Stimulated activated memory B cell treated with anti-CD40 and anti-IgM and Interleukin-4, amounts not matched to agents 10 μg/mL and 1 μg/mL and 100 μg/mL, for 72 hours (primary cell): ENCODE results near the gene PEX16.

Experiments
- ATAC-seq: fragments of 150-1000 bp; cut with Tn5 transposase; 2 replicates; pipeline ENCODE4 v1.10.0; 2021
- H3K27ac Mint-ChIP-seq: one replicate; pipeline ENCODE4 v1.8.0; 2022; ENCODE audit warnings: mild to moderate bottlenecking, mixed read lengths
- H3K27me3 Mint-ChIP-seq: one replicate; pipeline ENCODE4 v1.8.0; 2022; ENCODE audit warnings: mixed read lengths
- H3K36me3 Mint-ChIP-seq: one replicate; pipeline ENCODE4 v1.8.0; 2022; ENCODE audit warnings: mixed read lengths
- H3K4me1 Mint-ChIP-seq: one replicate; pipeline ENCODE4 v1.8.0; 2022; ENCODE audit warnings: mixed read lengths
- H3K4me3 Mint-ChIP-seq: one replicate; pipeline ENCODE4 v1.8.0; 2022; ENCODE audit warnings: mild to moderate bottlenecking, moderate library complexity, mixed read lengths
- H3K9me3 Mint-ChIP-seq: one replicate; pipeline ENCODE4 v1.8.0; 2022; ENCODE audit warnings: mixed read lengths

The PEX16 gene

DNA sequence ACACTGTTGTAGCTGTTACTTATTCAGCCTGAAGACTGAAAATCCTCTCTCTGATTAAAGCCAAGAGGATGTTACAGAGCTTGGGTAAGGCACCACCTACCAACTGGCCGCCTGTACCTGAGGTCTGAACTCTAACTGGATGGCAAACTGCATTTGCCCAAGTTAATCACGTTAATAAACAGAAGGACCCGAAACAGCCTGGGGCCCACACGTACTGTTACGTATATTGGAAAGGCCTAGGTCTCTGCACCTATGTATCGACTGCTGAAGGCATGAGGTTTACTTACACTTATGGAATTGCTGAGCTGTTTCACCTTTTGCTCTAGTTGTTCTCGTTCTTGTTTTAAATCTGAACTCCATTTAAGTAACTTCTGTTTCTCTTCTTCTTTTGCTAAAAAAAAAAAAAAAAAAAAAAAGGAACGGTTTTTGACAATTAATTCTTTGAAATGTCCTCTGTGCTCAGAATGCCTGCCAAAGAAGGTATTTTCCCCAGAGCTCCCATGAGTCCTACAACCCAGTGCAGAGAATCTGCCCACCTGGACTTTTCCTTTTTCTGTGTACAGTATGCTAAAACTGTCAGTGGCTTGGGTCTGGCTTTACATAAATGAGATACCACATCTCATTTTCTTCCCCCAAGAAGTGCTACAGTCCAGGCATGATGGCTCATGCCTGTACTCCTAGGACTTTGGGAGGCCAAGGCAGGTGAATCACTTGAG, 17.8 kb upstream of the PEX16 start:
- Mint-ChIP-seq H3K9me3 (no peaks in the 10 kb centered on the region), H3K27me3 (no peaks in the 10 kb centered on the region), H3K36me3 (peaks cover 25% of the 10 kb centered on the region), H3K4me1 (peaks cover 87% of the 10 kb centered on the region), H3K27ac (peak overlapping the region; percentile 94), H3K4me3 (no peak overlapping the region)
- peak; percentile 73 for ATAC-seq

DNA sequence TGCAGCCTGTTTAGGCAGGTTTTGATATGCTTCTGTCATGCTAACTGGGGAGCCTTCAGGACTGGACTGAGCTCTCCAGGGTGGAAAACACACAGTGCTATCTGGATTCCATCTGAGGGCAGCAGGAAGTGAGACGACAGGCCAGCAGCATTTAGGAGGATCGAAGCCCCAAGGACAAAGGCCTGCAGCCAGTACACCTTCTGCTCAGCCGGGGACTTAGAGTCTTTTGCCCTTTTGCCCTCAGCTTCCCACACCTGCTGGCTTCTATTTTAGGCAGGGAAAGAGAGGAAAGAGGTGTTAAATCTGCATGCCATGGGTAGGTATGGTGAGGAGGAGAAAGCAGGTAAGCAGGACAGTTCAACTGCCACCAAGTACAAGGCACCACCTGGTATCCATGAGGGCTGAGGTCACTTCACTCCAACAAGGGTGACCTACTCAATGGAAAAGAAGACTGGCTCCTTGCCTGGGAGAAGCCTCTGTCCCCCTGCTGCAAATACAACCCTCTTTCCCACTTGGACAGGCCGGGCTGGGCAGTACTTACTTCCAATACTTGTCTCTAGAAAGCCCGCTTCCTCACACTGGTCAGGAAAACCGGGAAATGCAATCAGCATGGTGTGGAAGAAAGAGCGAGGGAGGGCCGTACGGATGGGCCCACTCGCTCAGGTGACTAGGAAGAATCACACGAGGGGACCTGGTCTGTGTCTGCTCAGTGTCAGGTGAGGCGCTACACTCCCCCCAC, 17.1 kb upstream of the PEX16 start:
- peak overlapping the region; percentile 94 for H3K27ac Mint-ChIP-seq

GRCh38 chr11:45933846-45934579, 16.3 kb upstream of the PEX16 start:
- peak overlapping the region; percentile 79 for H3K4me3 Mint-ChIP-seq
- H3K36me3 Mint-ChIP-seq = peaks cover 25% of the 10 kb centered on the region

More for the DNA sequence above, 17.1 kb upstream of the PEX16 start:
- Mint-ChIP-seq H3K27me3 (no peaks in the 10 kb centered on the region), H3K36me3 (peaks cover 25% of the 10 kb centered on the region), H3K4me3 (no peak overlapping the region), H3K9me3 (no peaks in the 10 kb centered on the region), H3K4me1 (peaks cover 95% of the 10 kb centered on the region)
- no peak for ATAC-seq

DNA sequence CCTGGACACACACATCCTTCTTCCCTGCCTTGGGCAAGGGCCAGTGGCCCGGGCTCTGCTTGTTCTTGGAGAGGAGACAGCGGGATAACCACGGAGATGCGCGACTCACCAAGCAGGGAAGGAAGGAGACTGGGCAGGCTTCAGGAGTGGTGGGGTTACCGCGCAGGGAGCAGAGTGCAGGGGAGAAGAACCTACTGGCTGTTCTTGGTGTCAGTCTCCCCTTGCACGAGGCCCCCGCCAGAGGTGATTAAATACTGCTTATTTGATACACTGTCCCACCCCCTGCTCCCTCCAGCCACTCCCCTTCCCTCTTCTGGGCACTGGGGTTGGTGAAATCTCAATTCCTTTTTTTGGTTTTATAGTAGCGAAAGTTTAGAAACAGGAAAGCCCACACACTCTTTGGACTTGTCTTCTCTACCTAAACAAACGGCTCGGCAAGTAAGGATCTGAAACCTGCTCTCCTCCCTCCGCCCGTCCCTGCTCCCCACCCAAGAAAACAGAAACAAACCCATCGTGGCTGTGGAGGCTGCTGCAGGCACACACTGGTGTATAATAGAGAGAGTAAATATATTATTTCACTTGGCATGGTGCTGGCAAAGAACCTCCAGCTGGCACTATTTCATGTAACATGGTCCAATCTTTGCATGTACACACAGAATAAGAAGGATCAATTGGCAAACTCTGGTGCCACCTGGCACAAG, 15.6 kb upstream of the PEX16 start:
- no peaks in the 10 kb centered on the region for H3K27me3 Mint-ChIP-seq
- peak overlapping the region; percentile 79 for H3K4me3 Mint-ChIP-seq
- no peaks in the 10 kb centered on the region for H3K9me3 Mint-ChIP-seq
- peaks cover 92% of the 10 kb centered on the region for H3K4me1 Mint-ChIP-seq
- peak overlapping the region; percentile 94 for H3K27ac Mint-ChIP-seq
- peak; percentile 69 for ATAC-seq
- H3K36me3 Mint-ChIP-seq = peaks cover 30% of the 10 kb centered on the region

More at GRCh38 chr11:45933846-45934579, 16.3 kb upstream of the PEX16 start:
- Mint-ChIP-seq H3K27ac (peak overlapping the region; percentile 94), H3K9me3 (no peaks in the 10 kb centered on the region), H3K4me1 (peaks cover 92% of the 10 kb centered on the region), H3K27me3 (no peaks in the 10 kb centered on the region)
- no peak for ATAC-seq

DNA sequence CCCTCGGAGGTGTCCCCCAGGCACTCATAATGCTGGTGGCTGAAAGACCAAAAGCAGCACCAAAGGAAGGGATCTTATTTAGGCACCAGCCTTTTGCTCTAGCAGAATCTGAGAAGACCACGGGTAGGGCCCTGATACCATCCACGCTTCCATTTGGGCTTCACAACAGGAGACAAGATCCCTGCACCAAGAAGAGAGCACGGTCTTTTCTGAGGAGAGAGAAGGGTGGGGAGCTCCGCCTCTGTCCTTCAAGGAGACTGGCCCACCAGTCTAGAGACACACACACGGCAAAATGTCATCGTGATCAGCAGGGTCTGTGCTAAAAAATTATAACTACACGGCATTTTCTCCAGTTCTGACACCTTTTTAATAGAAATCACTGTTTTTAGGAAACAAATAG, 14.5 kb upstream of the PEX16 start:
- Mint-ChIP-seq H3K4me3 (peak overlapping the region; percentile 79), H3K4me1 (peaks cover 95% of the 10 kb centered on the region), H3K9me3 (no peaks in the 10 kb centered on the region), H3K27ac (peak overlapping the region; percentile 94), H3K27me3 (no peaks in the 10 kb centered on the region), H3K36me3 (peaks cover 38% of the 10 kb centered on the region)
- no peak for ATAC-seq

- H3K36me3 Mint-ChIP-seq = peaks cover 36% of the 10 kb centered on the region
- peak overlapping the region; percentile 79 for H3K4me3 Mint-ChIP-seq
- H3K4me1 Mint-ChIP-seq = peaks cover 93% of the 10 kb centered on the region
- peak overlapping the region; percentile 94 for H3K27ac Mint-ChIP-seq
- no peaks in the 10 kb centered on the region for H3K9me3 Mint-ChIP-seq
- H3K27me3 Mint-ChIP-seq = no peaks in the 10 kb centered on the region
- no peak for ATAC-seq
Measured at GRCh38 chr11:45931739-45932138, 14.1 kb upstream of the PEX16 start.

DNA sequence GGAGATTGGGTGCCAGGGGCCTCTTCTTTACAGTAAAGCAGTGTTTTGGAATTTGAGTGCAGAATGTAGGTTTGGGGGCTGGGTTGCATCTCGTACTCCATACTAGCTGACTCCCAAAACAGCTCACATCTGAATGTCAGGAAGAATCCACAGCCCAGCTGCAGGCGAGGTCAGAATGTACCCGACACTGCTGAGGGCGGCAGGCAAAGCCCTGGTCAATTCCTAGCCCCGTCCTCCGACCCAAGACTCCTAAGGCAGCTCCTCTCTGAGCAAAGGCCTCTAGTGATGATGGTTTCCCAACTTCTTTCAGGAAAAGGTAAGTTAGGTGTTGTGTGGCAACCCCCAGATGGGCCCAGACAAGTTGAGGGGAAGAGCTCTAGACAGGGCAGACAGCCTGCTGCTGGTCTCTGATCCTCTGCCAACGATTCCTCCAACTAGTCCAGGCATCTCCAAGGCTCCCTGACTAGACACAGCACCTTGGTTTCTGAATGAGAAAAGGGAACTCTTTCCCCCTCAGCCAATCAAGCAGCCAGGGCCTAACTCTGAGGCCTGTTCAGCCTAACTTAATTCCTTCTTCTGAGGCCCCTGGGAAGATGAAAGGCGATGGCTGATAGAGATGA, 13.4 kb upstream of the PEX16 start:
- Mint-ChIP-seq H3K27me3 (no peaks in the 10 kb centered on the region), H3K27ac (peak overlapping the region; percentile 94), H3K9me3 (no peaks in the 10 kb centered on the region), H3K4me3 (peak overlapping the region; percentile 79), H3K36me3 (peaks cover 33% of the 10 kb centered on the region), H3K4me1 (peaks cover 92% of the 10 kb centered on the region)
- ATAC-seq = no peak

DNA sequence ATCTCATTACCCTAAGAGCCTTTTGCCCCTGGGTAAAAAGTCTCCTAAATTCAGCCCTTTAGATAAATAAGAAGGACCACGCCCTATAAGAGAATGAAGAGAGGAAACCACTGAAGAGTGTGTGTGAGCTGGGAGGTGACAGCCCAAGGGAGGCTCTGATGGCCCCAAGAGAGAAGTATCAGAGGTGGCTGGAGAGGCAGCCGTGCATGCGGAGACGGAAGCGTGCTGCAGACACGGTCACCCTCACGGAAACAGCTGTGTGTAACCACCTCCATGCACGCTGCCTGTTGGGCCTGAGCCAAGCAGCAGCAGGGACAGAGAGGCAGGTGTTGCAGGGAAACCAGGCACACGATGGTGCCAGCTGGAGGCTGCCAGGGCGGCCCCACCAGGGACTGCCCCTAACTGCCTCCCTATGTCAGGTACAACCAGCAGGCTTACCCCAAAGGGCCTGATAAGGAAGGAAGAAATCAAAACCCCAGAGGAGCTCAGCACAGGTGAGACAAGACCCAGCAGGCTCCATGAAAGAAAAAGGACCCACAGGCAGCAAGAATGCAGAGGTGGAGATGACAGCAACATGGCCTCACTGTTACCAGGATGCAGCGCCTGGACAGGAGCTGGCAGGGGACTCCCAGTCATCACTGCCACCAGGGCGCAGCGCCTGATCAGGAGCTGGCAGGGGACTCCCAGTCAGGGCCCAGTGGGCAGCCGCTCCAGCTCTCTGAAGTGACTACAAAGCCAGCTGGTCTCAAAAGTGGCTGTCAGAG, 12.5 kb upstream of the PEX16 start:
- no peaks in the 10 kb centered on the region for H3K9me3 Mint-ChIP-seq
- no peaks in the 10 kb centered on the region for H3K27me3 Mint-ChIP-seq
- H3K4me1 Mint-ChIP-seq = peaks cover 87% of the 10 kb centered on the region
- ATAC-seq = peak; percentile 95
- peaks cover 33% of the 10 kb centered on the region for H3K36me3 Mint-ChIP-seq
- H3K27ac Mint-ChIP-seq = peak overlapping the region; percentile 94
- H3K4me3 Mint-ChIP-seq = peak overlapping the region; percentile 79

DNA sequence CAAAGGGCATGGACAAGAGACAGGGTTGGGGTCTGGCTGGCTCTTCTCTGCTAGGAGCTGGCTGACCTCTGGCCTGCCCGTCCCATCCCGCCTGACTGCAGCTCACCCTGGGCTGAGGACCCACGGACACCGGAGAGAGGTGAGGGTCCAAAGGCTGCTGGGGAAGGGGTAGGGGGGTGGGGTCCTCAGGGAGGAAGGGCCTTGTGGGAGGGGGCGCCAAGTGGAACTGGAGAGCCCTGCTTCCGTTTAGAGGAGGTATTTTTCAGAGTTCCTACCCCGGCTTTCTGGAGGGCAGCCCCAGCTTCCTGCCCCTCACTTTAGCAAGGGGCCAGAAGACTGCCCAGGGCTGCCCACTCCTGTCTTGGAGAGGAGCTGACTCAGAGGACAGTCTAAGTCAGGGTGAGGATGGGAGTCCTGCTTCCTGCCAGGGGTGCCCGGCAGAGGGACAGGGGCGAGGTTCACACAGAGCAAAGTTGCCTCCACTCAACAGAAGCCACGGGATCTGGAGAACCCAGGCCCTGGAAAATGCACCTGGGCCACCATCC, 11.9 kb upstream of the PEX16 start:
- no peaks in the 10 kb centered on the region for H3K9me3 Mint-ChIP-seq
- peak overlapping the region; percentile 79 for H3K4me3 Mint-ChIP-seq
- peaks cover 33% of the 10 kb centered on the region for H3K36me3 Mint-ChIP-seq
- peak; percentile 4 for ATAC-seq
- peaks cover 84% of the 10 kb centered on the region for H3K4me1 Mint-ChIP-seq
- no peaks in the 10 kb centered on the region for H3K27me3 Mint-ChIP-seq
- peak overlapping the region; percentile 94 for H3K27ac Mint-ChIP-seq

DNA sequence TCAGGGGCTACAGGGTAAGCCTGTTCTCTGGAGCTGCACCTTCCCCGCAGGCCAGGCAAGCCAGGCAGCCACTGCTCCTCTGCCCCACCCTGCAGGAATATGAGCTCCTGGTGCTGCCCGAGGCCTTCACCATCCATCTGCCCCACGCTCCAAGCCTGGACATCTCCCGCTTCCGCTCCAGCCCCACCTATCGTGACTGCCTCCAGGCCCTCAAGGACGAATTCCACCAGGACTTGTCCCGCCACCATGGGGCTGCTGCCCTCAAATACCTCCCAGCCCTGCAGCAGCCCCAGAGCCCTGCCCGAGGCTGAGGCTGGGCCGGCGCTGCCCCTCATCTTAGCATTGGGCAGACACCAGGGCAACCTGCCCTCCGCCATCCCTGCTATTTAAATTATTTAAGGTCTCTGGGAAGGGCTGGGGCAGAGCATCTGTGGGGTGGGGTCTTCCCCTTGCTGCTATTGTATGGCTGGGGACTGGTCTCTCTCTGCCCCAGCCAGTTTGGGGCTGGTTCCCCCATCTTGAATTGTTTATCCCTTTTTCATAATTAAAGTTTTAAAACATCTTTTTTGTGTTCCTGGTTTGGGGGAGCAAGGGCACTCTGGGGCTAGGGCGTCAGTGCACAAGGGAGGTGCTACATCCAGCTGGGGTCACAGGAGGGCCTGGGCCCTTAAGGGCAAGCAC, 11.0 kb upstream of the PEX16 start:
- no peak overlapping the region for H3K4me3 Mint-ChIP-seq
- peak overlapping the region; percentile 94 for H3K27ac Mint-ChIP-seq
- H3K36me3 Mint-ChIP-seq = peaks cover 33% of the 10 kb centered on the region
- no peaks in the 10 kb centered on the region for H3K27me3 Mint-ChIP-seq
- no peaks in the 10 kb centered on the region for H3K9me3 Mint-ChIP-seq
- ATAC-seq = no peak
- peaks cover 82% of the 10 kb centered on the region for H3K4me1 Mint-ChIP-seq

DNA sequence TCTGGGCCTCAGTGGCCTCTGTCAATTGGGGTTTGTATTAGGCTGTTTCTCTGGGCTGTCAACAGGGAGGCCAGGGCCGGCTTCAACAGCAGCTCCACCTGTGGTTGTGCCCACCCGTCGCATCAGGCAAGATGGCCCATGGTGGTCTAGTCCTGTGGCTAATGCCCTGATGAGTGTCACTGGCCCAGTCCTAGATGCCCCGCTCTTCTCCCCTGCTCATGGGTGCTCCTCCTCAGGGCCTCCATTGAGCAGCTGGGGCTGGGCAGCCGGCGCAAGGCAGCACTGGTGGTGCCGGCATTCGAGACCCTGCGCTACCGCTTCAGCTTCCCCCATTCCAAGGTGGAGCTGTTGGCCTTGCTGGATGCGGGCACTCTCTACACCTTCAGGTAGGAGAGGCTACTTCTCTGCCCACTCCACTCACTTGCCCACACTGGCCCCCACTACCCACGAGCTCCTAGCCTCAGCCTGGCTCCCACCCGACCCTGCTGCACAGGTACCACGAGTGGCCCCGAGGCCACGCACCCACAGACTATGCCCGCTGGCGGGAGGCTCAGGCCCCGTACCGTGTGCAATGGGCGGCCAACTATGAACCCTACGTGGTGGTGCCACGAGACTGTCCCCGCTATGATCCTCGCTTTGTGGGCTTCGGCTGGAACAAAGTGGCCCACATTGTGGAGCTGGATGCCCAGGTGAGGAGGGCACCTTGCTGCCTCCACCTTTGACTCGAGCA, 10.2 kb upstream of the PEX16 start:
- Mint-ChIP-seq H3K27me3 (no peaks in the 10 kb centered on the region), H3K4me1 (peaks cover 79% of the 10 kb centered on the region), H3K36me3 (peaks cover 25% of the 10 kb centered on the region), H3K27ac (peak overlapping the region; percentile 94), H3K9me3 (no peaks in the 10 kb centered on the region), H3K4me3 (no peak overlapping the region)
- no peak for ATAC-seq

- Mint-ChIP-seq H3K36me3 (peaks cover 25% of the 10 kb centered on the region), H3K4me3 (no peak overlapping the region), H3K27me3 (no peaks in the 10 kb centered on the region), H3K4me1 (peaks cover 74% of the 10 kb centered on the region), H3K27ac (peak overlapping the region; percentile 94), H3K9me3 (no peaks in the 10 kb centered on the region)
- ATAC-seq = no peak
Measured at GRCh38 chr11:45927332-45927683, 9.6 kb upstream of the PEX16 start.
